IMR-90 (cell line): ENCODE measurements around the gene C14orf93. TPM values are rescaled to one million over a fixed set of nuclear protein-coding genes. Genes with fewer than 3 reads are reported as not detected.

Experiments
- ATAC-seq: fragments of 200-7000 bp; cut with Tn5 transposase; 2 replicates; pipeline ENCODE4 v1.9.1; 2020; ENCODE audit warnings: low read depth, mild to moderate bottlenecking, moderate library complexity
- BruUV-seq: library from RNA; stranded (reverse); fragments of 400-500 nt; replicated peaks from 2 replicates; lab custom pipeline; 2021; lab: Mats Ljungman, UMichigan
- CTCF ChIA-PET: fragments of 300-600 bp; formaldehyde crosslinking; extraction: SDS; loops from one replicate; lab custom pipeline; 2021; ENCODE audit warnings: antibody characterized with exemption; lab: Yijun Ruan, JAX
- POLR2A ChIA-PET: fragments of 300-600 bp; sonication (Branson Sonifier 250); formaldehyde crosslinking; loops from one replicate; lab custom pipeline; 2022; ENCODE audit warnings: antibody characterized with exemption; ENCODE audit not compliant: unreplicated experiment; lab: Charles Lee
- DNase-seq: peaks from one replicate; pipeline ENCODE4 v3.0.0; 2013
- H2AFZ ChIP-seq: replicated peaks from 2 replicates; pipeline ENCODE3; 2013; ENCODE audit warnings: low read length, mild to moderate bottlenecking; ENCODE audit not compliant: poor library complexity
- H2AK5ac ChIP-seq: 2 replicates; pipeline ENCODE4 v1.6.1; 2013; ENCODE audit warnings: low read depth, low read length, inconsistent platforms
- H2AK9ac ChIP-seq: replicated peaks from 2 replicates; pipeline ENCODE3; 2013; ENCODE audit warnings: mild to moderate bottlenecking, low read depth, low read length, moderate library complexity; ENCODE audit not compliant: poor library complexity
- H2BK120ac ChIP-seq: 2 replicates; pipeline ENCODE4 v1.6.1; 2013; ENCODE audit warnings: low read depth, low read length, inconsistent platforms
- H2BK15ac ChIP-seq: 3 replicates; pipeline ENCODE4 v1.6.1; 2013; ENCODE audit warnings: low read depth, low read length, inconsistent platforms
- H2BK20ac ChIP-seq: 2 replicates; pipeline ENCODE4 v1.6.1; 2013; ENCODE audit warnings: low read depth, mild to moderate bottlenecking, inconsistent platforms, low read length, moderate library complexity
- H2BK5ac ChIP-seq: 2 replicates; pipeline ENCODE4 v1.6.1; 2013; ENCODE audit warnings: mild to moderate bottlenecking, low read depth, low read length, inconsistent platforms; ENCODE audit not compliant: poor library complexity, severe bottlenecking
- H3K14ac ChIP-seq: replicated peaks from 2 replicates; pipeline ENCODE4 v1.6.1; 2013; ENCODE audit warnings: low read depth, low read length, inconsistent platforms
- H3K18ac ChIP-seq: 2 replicates; pipeline ENCODE4 v1.6.1; 2013; ENCODE audit warnings: low read depth, low read length, control low read depth
- H3K23ac ChIP-seq: 2 replicates; pipeline ENCODE4 v1.6.1; 2013; ENCODE audit warnings: low read depth, low read length, inconsistent platforms
- H3K27ac ChIP-seq: 2 replicates; pipeline ENCODE4 v1.5.1; 2013; ENCODE audit warnings: mild to moderate bottlenecking, control low read depth, low read length; ENCODE audit not compliant: insufficient read depth
- H3K27me3 ChIP-seq: 2 replicates; pipeline ENCODE4 v1.6.1; 2013; ENCODE audit warnings: low read length; ENCODE audit not compliant: control insufficient read depth, insufficient read depth
- H3K36me3 ChIP-seq: 2 replicates; pipeline ENCODE4 v1.6.1; 2013; ENCODE audit warnings: low read length, mixed read lengths; ENCODE audit not compliant: control insufficient read depth, insufficient read depth
- H3K4ac ChIP-seq: 2 replicates; pipeline ENCODE4 v1.6.1; 2013; ENCODE audit warnings: low read depth, low read length, inconsistent platforms
- H3K4me1 ChIP-seq: 2 replicates; pipeline ENCODE4 v1.6.1; 2013; ENCODE audit warnings: low read length, mixed read lengths; ENCODE audit not compliant: control insufficient read depth, insufficient read depth
- H3K4me2 ChIP-seq: 2 replicates; pipeline ENCODE4 v1.6.1; 2013; ENCODE audit warnings: low read depth, mild to moderate bottlenecking, control low read depth, low read length, moderate library complexity
- H3K4me3 ChIP-seq: 2 replicates; pipeline ENCODE4 v1.5.1; 2013; ENCODE audit warnings: low read depth, mild to moderate bottlenecking, control low read depth, low read length, moderate library complexity; ENCODE audit not compliant: insufficient read depth
- H3K56ac ChIP-seq: 2 replicates; pipeline ENCODE4 v1.6.1; 2013; ENCODE audit warnings: low read length, inconsistent platforms; ENCODE audit not compliant: insufficient read depth; ENCODE audit errors: extremely low read depth
- H3K79me1 ChIP-seq, 2 experiments: 2 replicates each; pipeline ENCODE4 v1.6.1; 2013; ENCODE audit warnings: low read length in 2 of 2, inconsistent platforms in 1 of 2, low read depth in 1 of 2
- H3K9ac ChIP-seq: 2 replicates; pipeline ENCODE4 v1.6.1; 2013; ENCODE audit warnings: low read depth, low read length, control low read depth
- H3K9me1 ChIP-seq: 2 replicates; pipeline ENCODE4 v1.6.1; 2013; ENCODE audit warnings: low read length, inconsistent platforms; ENCODE audit not compliant: insufficient read depth
- H3K9me3 ChIP-seq: 2 replicates; pipeline ENCODE4 v1.6.1; 2013; ENCODE audit warnings: low read length; ENCODE audit not compliant: control insufficient read depth, insufficient read depth
- H4K20me1 ChIP-seq: 2 replicates; pipeline ENCODE4 v1.6.1; 2013; ENCODE audit warnings: low read length, inconsistent platforms; ENCODE audit not compliant: insufficient read depth
- H4K5ac ChIP-seq: 2 replicates; pipeline ENCODE4 v1.6.1; 2013; ENCODE audit warnings: mild to moderate bottlenecking, low read depth, low read length, control low read depth
- H4K8ac ChIP-seq, 2 experiments: 2 replicates each; pipeline ENCODE4 v1.6.1; 2013; ENCODE audit warnings: low read depth in 2 of 2, low read length in 2 of 2, control low read depth in 1 of 2, inconsistent platforms in 1 of 2
- H4K91ac ChIP-seq: 2 replicates; pipeline ENCODE4 v1.6.1; 2013; ENCODE audit warnings: low read depth, low read length, inconsistent platforms; ENCODE audit not compliant: insufficient read depth
- BHLHE40 ChIP-seq: fragments of 150-350 bp; IDR thresholded peaks from 2 replicates; pipeline ENCODE4 v1.6.1; 2016; ENCODE audit warnings: mild to moderate bottlenecking, low read depth, low read length
- CEBPB ChIP-seq: IDR thresholded peaks from 2 replicates; pipeline ENCODE4 v1.6.1; 2012; ENCODE audit warnings: low read depth, low read length, improper control_type of control experiment
- FOS ChIP-seq: fragments of 150-350 bp; IDR thresholded peaks from 2 replicates; pipeline ENCODE4 v1.6.1; 2016; ENCODE audit warnings: low read depth, low read length
- MAFK ChIP-seq: IDR thresholded peaks from 2 replicates; pipeline ENCODE4 v1.6.1; 2012; ENCODE audit warnings: low read depth, low read length, improper control_type of control experiment
- NFE2L2 ChIP-seq: fragments of 150-350 bp; IDR thresholded peaks from 2 replicates; pipeline ENCODE4 v1.6.1; 2016; ENCODE audit warnings: low read depth, mild to moderate bottlenecking, low read length
- POLR2A ChIP-seq: IDR thresholded peaks from 2 replicates; pipeline ENCODE4 v1.6.1; 2012; ENCODE audit warnings: mild to moderate bottlenecking, low read depth, low read length
- RFX5 ChIP-seq: IDR thresholded peaks from 2 replicates; pipeline ENCODE4 v1.8.0; 2012; ENCODE audit warnings: low read depth, mild to moderate bottlenecking, low read length, moderate library complexity
- WGBS, 2 experiments: methylation state at CpG; one replicate each; pipeline versions ENCODE4 v1.1.5 to v1.1.7; 2013; ENCODE audit warnings: missing lambda C conversion rate in 2 of 2; ENCODE audit not compliant: insufficient read length in 1 of 2; ENCODE audit errors: extremely low coverage in 2 of 2; 5-methylcytosine and 5-hydroxymethylcytosine counted together
- dilution Hi-C: fragments of 300-500 bp; cut with HindIII; formaldehyde crosslinking; loops from one replicate; pipeline ENCODE4 v1.14.3; 2018; ENCODE audit warnings: low sequenced_read_pairs; ENCODE audit not compliant: unreplicated experiment
- in situ Hi-C: fragments of 300-500 bp; cut with MboI; formaldehyde crosslinking; loops from 3 replicates; pipeline ENCODE4 v1.14.3; 2019; ENCODE audit warnings: low sequenced_read_pairs, inconsistent platforms, mixed read lengths
- intact Hi-C: fragments of 100-400 bp; cut with micrococcal nuclease; formaldehyde crosslinking; loops from 2 replicates; pipeline ENCODE4 v1.10.0; 2022
- polyA plus RNA-seq, 3 experiments: library from polyadenylated mRNA; depleted of rRNA; stranded (reverse); fragments of >200 nt; gene quantifications; 2 replicates each; pipeline ENCODE4 v1.2.3, GENCODE V29; 2012; ENCODE audit warnings: low replicate concordance in 1 of 3
- total RNA-seq: library from RNA; depleted of rRNA; stranded (reverse); fragments of >200 nt; gene quantifications from 2 replicates; pipeline ENCODE4 v1.2.3, GENCODE V29; 2012
- TF ChIP-seq, protein P1 (sequence below): fragments of 150-350 bp; IDR thresholded peaks from 2 replicates; pipeline ENCODE4 v1.6.1; 2017; ENCODE audit warnings: mild to moderate bottlenecking, antibody characterized with exemption, low read length, low read depth
- TF ChIP-seq, protein P2 (sequence below): conservative IDR thresholded peaks from 2 replicates; pipeline ENCODE4 v1.5.1; 2012; ENCODE audit warnings: mild to moderate bottlenecking, low read depth, low read length, improper control_type of control experiment

C14orf93 gene
- total and polyA plus RNA-seq, 2 of the 4 experiments (the other 2 are of a cell fraction) = 5.4 to 5.7 TPM

DNA sequence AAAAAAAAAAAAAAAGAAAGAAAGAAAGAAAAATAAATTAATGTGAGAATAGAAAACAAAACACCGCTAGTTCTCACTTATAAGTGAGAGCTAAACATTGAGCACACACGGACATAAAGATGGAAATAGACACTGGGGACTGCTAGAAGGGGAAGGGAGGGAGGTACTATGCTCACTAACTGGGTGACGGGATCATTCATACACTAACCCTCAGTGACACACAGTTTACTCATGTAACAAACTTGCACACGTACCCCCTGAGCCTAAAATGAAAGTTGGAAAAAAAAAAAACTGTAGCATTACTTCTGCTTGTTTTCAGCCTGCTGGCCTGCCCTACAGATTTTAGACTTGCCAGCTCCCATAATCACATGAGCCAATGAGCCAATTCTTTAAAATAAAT, 70.3 kb downstream of the C14orf93 start:
- no peak overlapping the region for H4K91ac ChIP-seq
- H2AK5ac ChIP-seq = no peak overlapping the region
- no peaks in the 10 kb centered on the region for H3K79me1 ChIP-seq
- ChIA-PET POLR2A (no interaction called here), CTCF (interaction anchor here (0.6 to 1.0 kb wide), 5 partner anchors 10 to 773 kb away, joined by 3 to 6 read pairs (median 3); no protein-coding TSS in a partner anchor)
- H4K20me1 ChIP-seq = no peaks in the 10 kb centered on the region
- H3K4me2 ChIP-seq = peak overlapping the region; percentile 27; the same call in 1 of the 2 replicates
- peak overlapping the region; percentile 82; the same call in 1 of the 2 replicates for H3K14ac ChIP-seq
- H3K9me3 ChIP-seq = no peaks in the 10 kb centered on the region
- intact Hi-C loops (no loop called here), dilution Hi-C loops (no loop called here), in situ Hi-C loops (no loop called here)
- H4K5ac ChIP-seq = no peak overlapping the region
- no TSS peak for BruUV-seq
- no peak overlapping the region for H3K4me3 ChIP-seq
- ATAC-seq = peak; percentile 87
- TF ChIP-seq BHLHE40 (0 out of 2 replicates have a peak, but pooled peaks have one; percentile 6), POLR2A (no peak), MAFK (no peak), FOS (0 out of 2 replicates have a peak, but pooled peaks have one; percentile 21), NFE2L2 (no peak), RFX5 (no peak), CEBPB (no peak)
- TF ChIP-seq, protein P1, sequence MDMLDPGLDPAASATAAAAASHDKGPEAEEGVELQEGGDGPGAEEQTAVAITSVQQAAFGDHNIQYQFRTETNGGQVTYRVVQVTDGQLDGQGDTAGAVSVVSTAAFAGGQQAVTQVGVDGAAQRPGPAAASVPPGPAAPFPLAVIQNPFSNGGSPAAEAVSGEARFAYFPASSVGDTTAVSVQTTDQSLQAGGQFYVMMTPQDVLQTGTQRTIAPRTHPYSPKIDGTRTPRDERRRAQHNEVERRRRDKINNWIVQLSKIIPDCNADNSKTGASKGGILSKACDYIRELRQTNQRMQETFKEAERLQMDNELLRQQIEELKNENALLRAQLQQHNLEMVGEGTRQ = no peak
- TF ChIP-seq, protein P2, sequence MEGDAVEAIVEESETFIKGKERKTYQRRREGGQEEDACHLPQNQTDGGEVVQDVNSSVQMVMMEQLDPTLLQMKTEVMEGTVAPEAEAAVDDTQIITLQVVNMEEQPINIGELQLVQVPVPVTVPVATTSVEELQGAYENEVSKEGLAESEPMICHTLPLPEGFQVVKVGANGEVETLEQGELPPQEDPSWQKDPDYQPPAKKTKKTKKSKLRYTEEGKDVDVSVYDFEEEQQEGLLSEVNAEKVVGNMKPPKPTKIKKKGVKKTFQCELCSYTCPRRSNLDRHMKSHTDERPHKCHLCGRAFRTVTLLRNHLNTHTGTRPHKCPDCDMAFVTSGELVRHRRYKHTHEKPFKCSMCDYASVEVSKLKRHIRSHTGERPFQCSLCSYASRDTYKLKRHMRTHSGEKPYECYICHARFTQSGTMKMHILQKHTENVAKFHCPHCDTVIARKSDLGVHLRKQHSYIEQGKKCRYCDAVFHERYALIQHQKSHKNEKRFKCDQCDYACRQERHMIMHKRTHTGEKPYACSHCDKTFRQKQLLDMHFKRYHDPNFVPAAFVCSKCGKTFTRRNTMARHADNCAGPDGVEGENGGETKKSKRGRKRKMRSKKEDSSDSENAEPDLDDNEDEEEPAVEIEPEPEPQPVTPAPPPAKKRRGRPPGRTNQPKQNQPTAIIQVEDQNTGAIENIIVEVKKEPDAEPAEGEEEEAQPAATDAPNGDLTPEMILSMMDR = no peak
- whole genome bisulfite sequencing, 2 experiments = no CpG with 5 or more reads among the region's 4 CpGs
- no peak overlapping the region for H3K9ac ChIP-seq
- H3K36me3 ChIP-seq = no peaks in the 10 kb centered on the region
- H3K18ac ChIP-seq = no peak overlapping the region
- peak overlapping the region; percentile 49 for H2AFZ ChIP-seq
- H3K27me3 ChIP-seq = no peaks in the 10 kb centered on the region
- no peak overlapping the region for H2BK120ac ChIP-seq
- peak overlapping the region in 1 of 2 experiments; percentile 66; a peak in 2 of 4 replicates for H4K8ac ChIP-seq
- H3K27ac ChIP-seq = no peak overlapping the region
- no peak overlapping the region for H3K56ac ChIP-seq
- peaks cover 2% of the 10 kb centered on the region; the same call in 1 of the 2 replicates for H3K4me1 ChIP-seq
- DNase-seq = peak; percentile 86
- H2BK20ac ChIP-seq = no peak overlapping the region
- no peak overlapping the region for H3K4ac ChIP-seq
- no peaks in the 10 kb centered on the region for H3K9me1 ChIP-seq
- peak overlapping the region; percentile 79; the same call in 1 of the 2 replicates for H3K23ac ChIP-seq
- no peak overlapping the region for H2AK9ac ChIP-seq
- H2BK5ac ChIP-seq = peak overlapping the region; percentile 58
- H2BK15ac ChIP-seq = no peak overlapping the region
